Testis (tissue), 2 donors: ENCODE data around the gene SNAP23.

Experiments
- POLR2A ChIP-seq: fragments of 450-650 bp; IDR thresholded peaks from one replicate; pipeline ENCODE4 v1.6.1; 2017; ENCODE audit warnings: antibody characterized with exemption, mild to moderate bottlenecking, moderate library complexity
- TF ChIP-seq, protein P1 (sequence below), 3 experiments: fragments of 450-650 bp in 2 of 3; fragments of 200-600 bp in 1 of 3; sonication (generic) in 1 of 3; IDR thresholded peaks; one replicate each; pipeline ENCODE4 v1.5.1; 2016 to 2019; ENCODE audit warnings: antibody characterized with exemption in 3 of 3, mild to moderate bottlenecking in 2 of 3, moderate library complexity in 1 of 3

DNA sequence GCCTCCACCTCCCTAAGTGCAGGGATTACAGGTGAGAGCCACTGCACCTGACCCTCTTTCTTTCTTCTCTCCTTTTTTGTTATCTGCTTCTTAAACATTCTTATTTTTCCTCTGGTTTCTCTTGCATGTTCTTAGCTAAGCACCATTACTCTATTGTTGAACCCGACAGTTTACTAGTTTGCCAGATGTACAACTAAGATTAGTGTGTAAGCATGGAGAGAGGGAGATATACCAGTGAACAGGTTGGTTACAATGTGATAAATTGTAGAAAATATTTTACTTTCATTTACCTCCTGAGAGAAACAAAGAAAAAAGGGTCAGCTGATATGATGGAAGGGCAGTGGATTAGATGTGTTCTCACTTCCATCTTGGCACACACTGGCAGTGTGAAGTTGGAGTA, 58.1 kb downstream of the SNAP23 start:
- TF ChIP-seq, protein P1, sequence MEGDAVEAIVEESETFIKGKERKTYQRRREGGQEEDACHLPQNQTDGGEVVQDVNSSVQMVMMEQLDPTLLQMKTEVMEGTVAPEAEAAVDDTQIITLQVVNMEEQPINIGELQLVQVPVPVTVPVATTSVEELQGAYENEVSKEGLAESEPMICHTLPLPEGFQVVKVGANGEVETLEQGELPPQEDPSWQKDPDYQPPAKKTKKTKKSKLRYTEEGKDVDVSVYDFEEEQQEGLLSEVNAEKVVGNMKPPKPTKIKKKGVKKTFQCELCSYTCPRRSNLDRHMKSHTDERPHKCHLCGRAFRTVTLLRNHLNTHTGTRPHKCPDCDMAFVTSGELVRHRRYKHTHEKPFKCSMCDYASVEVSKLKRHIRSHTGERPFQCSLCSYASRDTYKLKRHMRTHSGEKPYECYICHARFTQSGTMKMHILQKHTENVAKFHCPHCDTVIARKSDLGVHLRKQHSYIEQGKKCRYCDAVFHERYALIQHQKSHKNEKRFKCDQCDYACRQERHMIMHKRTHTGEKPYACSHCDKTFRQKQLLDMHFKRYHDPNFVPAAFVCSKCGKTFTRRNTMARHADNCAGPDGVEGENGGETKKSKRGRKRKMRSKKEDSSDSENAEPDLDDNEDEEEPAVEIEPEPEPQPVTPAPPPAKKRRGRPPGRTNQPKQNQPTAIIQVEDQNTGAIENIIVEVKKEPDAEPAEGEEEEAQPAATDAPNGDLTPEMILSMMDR (IDR thresholded peaks at IDR 0.05): no peak
- TF ChIP-seq POLR2A: no peak
